Measurements from ENCODE around the gene MORC4.
"Not testable (repeated sequence)": the region's sequence is repeated elsewhere in the genome, so short reads cannot be mapped to it uniquely, and the experiment has no call there.

MORC4 gene

DNA sequence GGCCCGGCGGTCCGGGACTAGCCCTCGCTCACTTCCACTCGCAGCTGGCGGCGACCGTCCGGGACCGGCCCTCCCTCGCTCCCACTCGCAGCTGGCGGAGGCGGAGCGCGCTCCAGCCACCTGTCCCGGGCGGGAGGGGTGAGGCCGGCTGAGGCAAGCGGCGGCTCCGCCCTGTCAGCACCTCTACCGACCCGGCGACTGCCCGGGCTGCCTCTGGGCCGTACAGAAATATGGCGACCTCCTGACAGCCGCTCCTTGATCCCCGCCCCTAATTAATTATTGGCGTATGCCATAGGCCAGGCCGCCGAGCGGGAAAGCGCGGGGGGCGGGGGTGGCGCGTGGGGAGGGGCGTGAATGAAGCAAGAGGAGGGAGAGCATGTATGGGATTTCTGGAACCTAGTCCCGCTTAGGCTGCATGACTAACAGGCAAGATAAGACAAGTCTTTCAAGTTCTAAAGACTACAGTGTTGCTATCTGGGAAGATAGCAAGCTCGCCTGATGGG is at the start of gene MORC4:
Gene MORC4, minus strand, starts transcription at position 200 of the 503 bp plus-strand sequence. CDS start 243 bp downstream, outside the sequence.
- no peak for DNase-seq

DNA sequence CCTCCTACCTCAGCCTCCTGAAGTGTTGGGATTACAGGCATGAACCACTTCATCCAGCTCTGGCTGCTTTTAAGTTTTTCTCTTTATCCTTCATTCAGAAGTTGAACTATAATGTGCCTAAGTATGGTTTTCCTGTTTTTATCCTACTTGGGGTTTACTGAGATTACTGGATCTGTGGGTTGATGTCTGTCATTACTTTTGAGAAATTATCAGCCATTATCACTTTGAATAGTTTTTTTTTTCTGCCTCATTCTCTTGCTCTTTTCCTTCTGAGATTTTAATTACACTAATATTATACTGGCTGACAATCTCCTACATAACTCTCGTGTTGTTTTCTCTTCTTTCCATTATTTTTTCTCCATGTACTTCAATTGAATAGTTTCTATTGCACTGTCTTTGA is 47.6 kb upstream of the MORC4 start:
- DNase-seq, result no peak

DNA sequence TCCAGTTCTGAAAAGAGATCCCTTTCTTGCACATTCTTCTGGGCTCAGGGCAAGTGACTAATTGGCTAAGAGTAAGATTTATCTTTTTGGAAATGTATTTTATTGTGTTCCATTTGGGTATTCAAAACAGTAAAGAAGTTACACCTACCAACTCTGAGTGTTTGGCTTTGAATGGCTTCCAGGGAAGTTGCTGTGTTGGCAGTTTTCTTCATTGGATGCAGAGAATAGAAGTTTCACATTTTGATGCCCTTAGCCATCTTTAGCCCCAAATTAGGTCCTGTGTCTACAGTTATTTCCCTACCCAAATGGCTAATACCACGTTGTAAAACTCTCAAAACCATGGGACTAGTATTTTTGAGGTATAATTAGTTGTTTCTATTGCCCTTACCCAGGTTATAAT is 29.7 kb upstream of the MORC4 start:
- DNase-seq, result no peak

DNA sequence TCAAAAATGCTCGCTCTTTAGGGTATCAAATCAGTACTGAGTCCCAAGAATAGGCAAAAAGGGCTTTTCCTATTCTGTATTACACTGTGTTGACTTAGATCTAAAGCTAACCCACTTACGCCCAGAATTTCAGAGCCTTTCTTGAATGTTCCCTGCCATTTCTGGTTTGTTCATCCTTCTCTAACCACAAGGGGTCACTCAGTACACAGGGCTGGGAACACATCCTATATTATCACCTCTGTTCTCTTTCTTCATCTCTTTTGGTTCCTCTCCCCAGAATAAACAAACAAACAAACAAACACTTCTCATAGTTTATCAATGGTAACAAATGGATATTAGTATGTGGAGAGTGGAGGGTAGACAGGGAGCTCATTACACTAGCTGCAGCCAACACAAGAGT is 25.5 kb upstream of the MORC4 start:
- DNase-seq, result peak in 1 of 2 experiments; percentile 4

DNA sequence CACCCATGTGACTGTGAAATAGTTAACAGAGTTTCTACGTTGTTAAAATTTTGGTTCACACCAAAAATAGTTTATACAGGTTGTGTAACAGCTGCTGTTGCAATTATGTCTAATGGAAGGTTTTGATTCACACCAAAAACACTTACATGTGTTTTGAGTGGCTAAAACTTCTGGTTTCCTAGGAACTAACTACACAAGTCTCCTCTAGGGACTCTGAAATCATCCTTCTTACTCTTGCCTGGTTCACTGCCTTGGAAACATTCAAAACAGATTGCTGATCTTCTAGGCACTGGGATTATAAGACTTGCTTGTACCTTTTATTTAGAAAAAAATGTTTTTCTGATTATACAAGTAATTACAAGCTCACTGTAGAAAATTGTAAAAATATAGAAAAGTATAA is 14.9 kb upstream of the MORC4 start:
- no peak for DNase-seq

DNA sequence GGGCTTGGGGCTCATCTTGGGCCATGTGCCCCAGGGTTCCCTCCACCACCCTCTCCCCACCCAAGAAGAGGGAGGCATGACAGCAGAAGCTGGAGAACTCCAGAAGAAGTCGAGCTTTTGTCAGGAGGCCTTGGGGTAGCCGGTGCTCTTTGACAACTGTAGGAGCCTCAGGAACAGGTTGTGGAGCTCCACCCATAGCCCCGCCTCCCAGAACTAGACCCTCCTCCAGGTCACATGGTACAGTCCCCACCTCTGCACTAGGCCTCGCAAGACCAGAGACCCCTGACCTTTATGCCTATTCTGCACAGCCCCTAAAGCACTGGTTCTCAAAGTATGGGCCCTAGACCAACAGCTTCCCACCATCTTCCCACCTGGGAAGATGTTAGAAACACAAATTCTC is 8.0 kb upstream of the MORC4 start:
- DNase-seq, result no peak

DNA sequence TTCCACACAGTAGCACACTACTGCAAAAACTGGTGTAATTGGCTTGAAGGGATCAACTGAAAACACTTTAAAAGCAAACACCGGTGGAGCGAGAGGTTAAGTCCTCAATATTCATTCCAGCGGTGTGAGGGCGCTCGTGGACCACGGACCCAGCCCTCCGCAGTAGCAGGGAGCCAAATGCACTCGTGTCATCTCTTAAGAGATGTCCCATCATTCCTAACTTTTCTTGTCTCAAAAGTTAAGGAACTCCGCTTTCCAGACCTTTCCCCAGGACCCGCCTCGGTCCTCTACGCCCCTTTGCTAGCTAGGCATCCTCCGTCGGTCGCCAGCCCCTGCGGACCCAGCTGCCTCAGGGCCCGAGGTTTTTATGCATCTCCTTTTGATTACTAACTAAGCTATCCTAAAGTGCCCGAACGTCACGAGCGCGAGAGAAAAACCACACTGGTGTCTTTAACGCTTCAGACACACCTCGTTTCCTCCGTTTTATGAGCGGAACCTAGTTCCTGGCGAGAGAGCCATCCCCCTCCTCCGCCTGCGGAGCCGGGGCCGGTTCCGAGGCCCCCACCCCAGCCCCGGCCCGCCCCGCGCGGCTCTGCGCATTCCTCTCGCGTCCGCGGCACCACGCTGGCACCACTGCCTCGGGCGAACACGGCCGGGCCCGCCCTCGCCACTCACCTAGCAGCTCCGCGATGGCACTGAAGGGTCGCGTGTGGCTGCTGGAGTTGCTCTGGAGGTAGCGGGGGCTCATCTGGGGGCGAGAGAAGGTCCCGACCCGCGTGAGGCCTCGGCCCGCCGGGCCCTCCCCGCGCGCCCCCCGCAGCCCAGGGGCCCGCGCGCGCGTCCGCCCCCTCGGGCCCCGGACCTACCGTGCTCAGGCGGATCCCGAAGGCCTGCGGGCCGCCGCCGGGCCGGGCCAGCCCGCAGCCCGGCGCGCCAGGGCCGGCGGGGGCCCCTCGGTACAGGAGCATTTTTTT is 723 bp downstream of the MORC4 start:
- DNase-seq, result no peak

DNA sequence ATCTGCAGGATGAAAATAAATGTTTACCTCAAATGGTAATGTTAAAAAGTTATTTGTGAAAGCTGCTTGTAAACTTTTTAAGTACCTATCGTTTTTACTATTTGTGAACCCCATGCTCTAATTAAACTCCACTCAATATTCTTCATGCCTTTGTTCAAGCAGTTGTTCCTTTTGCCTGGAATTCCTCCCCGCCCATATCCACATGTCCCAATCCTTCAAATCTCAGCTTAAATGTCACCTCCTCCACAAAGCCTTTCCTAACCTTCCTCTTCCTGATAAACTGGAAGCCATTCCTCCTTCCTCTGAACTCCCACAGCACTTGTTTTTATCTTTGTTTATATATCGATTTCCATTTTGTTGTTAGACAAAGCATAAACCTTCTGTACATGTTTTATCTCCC is 2.4 kb downstream of the MORC4 start:
- DNase-seq, result no peak

DNA sequence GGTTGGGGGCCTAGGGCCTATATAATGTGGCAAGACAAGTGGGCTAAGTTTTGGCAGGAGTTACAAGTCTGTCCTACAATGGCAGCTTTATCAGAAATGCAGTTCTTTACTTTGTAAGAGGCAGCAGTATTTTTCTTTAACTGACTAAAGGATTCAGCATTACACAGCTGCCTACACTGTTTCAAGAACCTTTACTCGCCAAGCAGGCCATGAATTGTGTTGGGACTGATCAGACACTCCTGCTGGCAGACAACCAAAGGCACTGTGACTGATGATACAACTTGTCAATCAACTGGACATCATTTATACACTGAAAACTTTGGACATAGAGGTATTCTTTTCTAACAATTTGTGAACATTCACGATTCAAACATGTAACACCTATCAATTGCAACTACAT is 4.3 kb downstream of the MORC4 start:
- DNase-seq, result no peak

DNA sequence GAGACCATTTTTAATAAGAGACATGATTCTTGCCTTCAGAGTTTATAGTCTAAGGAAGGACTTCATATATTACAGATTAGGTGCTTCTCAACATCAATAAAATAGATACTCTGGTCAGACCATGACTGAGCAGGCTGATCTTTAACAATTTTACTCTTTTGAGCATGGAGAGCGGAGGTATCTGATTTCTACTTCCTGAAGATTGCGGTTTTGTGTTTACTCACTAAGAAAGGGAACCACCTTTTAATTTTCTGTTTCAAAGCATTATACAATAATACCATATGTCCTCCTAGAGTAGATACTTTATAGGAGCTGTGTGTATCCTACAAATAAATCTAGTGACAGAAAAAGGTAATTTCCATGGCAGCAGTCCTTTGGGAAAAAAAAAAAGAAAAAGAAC is 12.5 kb downstream of the MORC4 start:
- DNase-seq, result no peak

DNA sequence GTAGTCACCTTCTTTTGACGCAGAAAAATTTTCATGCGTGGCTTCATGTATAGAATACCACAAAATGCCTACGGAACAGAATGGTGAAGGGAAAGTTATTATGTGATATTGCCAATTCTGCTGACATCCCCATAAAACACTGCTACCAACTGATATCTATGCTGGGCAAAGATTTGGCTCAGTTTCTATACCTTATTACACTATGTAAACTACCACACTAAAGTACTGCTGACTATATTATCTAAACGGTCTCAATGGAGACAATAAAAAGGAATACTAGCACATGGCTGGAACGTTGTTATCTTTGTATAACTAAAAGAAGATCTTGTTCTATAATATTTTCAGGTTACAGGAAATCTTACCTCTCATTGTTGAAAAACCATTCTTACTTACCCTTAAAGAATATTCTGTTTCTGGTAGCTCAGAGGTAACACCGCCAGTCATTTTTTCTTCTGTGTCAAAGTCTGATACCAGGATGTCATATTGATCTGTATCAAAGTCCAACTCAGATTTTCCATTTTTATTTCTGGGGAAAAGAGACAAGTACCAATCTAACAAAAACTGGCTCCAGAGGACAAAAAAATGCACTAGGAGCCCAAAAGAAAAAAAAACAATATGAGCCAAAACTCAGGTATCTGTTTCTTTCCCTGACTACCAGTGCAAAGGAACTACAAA is 18.9 kb downstream of the MORC4 start:
- no peak for DNase-seq

DNA sequence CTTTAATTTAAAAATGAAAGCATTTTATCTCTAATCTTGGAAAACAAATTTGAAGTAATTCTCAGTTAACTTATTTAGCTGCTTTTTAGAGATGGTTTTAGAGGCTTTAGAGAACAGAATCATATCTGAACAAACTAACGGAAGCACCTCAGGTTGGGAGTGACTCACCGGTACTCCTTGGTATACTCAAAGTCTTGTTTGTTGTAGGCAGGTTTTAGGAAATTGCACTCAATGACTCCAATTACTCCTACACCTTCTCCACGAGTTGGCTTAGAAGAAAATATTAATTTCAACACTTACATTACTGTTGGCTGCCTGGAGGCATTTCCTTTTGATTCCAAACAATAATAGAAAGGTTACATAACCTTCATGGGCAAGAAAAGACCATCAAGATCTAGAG is 23.6 kb downstream of the MORC4 start:
- DNase-seq, result no peak

DNA sequence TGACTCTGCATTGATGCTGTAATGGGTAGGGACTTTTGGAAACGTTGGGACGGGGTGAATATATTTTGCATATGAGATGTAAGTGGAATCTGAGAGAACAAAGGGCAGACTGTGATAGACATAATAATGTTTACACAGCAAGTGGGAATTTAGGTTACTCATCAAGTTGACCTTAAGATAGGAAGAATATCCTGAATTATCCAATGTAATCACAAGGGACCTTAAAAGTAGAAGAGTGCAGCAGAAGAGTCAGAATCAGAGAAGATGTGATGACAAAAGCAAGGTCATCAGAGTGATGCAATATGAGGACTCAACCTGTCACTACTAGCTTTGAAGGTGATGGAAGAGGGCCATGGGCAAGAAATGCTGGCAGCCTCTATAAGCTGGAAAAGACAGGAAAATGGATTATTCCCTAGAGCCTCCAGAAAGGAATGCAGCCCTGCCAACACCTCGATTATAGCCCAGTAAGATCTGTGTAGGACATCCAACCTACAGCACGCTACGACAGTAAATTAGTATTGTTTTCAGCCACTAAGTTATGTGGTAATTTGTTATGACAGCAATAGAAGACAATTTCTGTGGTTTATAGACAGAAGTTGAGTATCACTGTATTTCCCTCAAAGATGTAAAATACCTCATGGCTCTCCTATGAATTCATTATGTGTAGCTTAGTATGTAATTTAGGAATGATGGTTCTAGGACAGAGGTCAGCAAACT is 26.4 kb downstream of the MORC4 start:
- no peak for DNase-seq

DNA sequence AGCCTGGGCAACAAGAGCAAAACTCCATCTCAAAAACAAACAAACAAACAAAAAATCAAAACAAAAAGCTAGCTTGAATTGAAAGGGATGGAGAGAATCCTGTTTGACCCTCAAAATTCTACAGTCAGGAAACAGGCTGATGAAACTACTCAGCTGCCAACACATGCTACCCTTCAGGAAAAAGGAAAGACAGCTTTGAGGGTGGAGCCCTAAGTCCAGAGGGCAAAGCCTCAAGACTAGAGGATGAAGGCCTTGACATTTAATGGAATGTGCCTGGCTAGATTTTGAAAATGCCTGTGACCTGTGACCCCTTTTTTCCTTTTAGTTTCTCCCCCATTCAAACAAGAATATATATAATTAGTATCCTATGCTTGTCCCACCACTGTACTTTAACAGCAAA is 27.1 kb downstream of the MORC4 start:
- DNase-seq, result no peak

DNA sequence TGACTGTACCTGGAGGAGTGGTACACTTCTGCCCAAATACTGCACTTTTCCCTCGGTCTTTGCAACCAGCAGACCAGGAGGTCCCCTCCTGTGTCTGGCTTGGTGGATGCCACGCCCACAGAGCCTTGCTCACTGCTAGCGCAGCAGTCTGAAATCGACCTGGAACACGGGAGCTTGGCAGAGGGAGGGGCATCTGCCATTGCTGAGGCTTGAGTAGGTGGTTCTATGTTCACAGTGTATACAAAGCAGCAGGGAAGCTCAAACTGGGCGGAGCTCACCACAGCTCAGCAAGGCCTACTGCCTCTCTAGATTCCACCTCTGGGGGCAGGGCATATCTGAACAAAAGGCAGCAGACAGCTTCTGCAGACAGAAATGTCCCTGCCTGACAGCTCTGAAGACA is 33.5 kb downstream of the MORC4 start:
- not testable (repeated sequence) for DNase-seq

DNA sequence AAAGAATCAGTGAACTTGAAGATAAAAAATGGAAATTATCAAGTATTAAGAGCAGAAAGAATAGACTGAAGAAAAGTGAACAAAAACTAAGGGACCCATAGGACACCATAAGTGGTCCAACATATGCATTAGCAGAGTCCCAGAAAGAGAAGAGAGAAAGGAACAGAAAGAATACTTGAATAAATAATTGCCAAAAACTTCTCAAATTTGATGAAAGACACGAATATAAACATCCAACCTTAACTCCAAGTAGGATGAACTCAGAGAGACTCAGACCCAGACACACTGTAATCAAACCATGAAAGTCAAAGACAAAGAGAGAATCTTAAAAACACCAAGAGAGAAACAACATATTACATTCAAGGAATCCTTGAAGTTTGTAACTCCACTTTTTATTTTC is 35.7 kb downstream of the MORC4 start:
- DNase-seq, result no peak

DNA sequence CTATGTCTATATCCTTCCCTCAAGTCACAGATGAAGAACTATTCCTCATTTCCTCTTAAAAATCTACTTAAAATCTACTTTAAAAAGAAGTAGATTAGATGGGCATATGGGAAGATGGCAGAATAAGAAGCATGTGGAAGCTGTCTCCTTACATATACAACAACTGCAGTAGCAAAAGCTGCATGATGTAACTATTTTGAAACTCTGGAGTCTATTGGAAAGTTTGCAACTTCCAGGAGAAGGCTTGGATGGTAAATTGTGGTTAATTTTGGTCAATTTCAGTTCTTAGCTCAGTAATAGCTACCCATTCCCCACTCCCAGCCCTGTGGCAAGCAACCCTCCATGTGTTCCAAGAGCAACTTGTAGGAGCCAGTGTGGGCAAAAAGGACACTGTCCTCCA is 36.9 kb downstream of the MORC4 start:
- no peak for DNase-seq

DNA sequence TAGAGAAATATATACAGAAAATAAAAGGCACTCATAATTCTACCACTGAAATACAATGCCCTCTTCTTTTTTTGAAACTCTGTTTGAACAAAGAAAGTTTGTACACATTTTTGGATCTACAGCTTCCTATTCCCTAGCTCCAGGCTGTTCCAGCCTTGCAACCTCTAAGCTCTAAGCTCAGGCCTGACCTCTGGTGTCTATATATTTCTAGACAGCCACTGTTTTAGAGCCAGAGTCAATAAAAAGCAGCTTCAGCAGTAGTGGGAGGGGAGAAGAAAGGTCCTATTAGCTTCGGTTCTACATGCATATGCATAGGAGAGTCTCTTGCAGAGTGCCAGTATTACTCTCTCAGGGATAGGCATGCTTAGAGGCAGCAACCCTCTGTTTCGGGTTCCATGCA is 40.1 kb downstream of the MORC4 start:
- no peak for DNase-seq

DNA sequence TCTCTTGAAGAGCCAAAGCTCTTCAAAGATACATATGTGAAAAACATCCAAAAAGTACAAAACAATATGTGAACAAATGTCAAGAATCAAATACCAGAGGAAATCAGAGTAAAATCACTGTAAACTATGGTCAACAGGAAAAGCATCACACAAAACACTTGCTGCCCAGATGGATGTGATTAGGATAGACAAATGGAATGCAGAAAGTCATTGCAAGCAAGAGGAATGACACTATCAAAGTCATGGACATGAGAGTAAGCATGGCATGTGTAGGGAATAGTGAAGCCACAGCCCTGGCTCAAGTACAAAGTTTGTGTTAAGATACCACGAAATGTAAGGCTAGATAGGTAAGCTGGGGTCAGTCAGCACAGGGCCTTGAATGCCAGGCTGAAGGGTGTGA is 42.2 kb downstream of the MORC4 start:
- no peak for DNase-seq

DNA sequence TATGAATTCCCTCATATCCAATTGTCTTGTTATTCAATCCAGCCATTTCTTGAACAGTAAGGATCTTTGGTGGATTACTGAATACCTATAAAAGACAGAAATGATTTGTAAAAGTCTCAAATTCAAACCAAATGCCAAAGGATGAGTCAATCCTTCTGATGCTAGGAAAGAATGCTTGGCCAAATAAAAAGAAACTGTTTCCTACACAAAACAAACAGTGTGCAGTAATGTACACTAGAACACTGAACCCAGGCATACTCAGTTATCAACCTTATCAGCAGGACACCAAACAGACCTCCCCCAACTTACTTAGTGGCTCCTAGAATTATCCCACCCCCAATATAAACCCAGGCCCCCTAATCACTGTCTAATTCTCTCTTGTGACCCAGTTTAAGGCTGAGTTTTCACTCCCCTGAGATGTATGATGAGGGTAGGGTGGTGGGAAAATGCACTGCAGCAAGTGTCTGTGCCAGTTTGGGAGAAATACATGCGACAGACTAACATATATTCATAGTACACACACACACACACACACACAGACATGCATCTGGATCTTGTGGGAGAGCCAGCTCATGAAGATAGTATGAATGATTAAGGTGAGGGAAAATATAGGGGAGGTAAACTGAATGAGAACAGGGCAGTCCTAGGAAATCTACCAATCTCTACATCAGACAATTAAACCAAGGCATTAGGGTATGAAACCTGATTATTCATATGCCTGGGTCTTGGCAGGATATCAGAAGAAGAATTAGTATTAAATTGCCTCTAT is 44.8 kb downstream of the MORC4 start:
- DNase-seq, result no peak

DNA sequence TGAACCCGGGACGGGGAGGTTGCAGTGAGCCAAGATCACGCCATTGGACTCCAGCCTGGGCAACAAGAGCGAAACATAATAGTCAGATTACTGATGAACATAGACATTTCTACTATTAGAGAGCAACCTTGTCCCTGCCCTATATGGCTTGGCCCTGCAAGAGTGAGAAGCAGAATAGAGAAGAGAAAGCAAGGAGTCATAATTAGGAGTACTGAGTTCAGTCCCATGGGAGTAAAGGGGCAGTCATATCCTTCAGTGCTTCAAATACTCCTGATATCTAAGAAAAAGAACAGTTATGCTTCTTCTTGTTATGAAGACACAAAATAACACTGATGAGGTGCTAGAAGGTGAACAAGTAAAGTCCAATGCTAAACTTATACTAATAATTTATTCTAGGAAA is 46.0 kb downstream of the MORC4 start:
- DNase-seq, result no peak

DNA sequence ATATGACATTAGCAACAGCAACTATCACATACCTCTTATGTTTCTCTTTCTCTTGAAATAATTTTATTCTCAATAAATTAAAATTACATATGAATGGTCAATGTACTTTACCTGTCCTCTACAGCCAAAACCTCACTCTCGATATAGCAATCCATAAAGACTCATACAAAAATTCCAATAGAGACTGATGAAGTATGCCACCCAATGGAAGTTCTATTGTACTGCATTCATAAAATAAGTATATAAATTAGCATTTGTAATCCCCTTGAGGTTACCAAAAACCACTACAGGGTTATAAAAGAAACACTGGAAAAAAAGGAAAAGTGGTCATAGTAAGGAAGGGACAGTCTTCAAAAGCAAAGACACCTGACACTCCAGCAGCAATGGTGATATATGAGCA is 47.0 kb downstream of the MORC4 start:
- DNase-seq, result peak; percentile 3 to 12

DNA sequence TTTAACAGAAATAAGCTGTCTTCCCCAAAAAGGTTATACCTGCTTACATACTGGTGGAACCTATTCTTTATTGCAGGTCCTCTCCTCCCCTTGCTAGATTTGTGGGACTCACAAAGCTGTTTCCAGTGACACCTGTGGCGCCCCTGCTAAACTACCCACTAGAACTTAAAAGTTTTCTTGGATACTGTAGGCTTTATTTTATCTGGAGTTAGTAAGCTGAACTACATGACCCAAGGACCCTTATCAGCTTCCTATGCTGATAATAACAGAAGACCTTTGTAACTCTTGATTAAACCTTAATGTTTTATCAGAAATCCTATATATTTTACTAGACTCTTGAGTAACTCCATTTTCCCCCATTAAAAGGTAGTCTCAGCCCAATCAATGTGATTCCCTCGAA is 47.5 kb downstream of the MORC4 start:
- no peak for DNase-seq

All from AML-193 (cell line).